ENCODE data around the gene GGT5.

The GGT5 gene

GRCh38 chr22:24177456-24177855, 67.4 kb downstream of the GGT5 start:
- no peak overlapping the region for H3K4me3 ChIP-seq (ENCODE audit: low read length)
- no peak for DNase-seq (ENCODE audit: low read depth, low spot score)

GRCh38 chr22:24177045-24177444, 67.8 kb downstream of the GGT5 start:
- no peak overlapping the region for H3K4me3 ChIP-seq (ENCODE audit: low read length)
- no peak for DNase-seq (ENCODE audit: low read depth, low spot score)

DNA sequence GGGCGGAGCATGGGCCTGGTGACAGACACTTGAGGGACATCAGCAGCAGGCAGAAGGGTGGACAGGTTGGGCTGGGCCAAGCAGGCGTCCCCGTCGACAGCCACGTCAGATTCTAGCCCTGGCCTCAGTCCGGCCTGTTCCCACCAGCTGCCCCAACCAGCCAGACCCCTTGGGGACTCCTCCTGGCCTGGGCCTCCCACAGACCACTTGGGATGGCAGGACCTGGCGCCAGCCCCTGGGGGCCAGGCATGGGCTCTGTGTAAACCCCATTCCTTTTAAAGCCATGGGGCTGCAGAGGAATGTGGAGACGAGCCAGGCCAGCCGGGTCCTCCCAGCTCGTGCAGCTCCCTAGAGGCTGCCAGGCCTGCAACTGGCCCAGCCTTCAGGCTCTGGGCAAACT, 68.3 kb downstream of the GGT5 start:
- H3K4me3 ChIP-seq (ENCODE audit: low read length): no peak overlapping the region
- DNase-seq (ENCODE audit: low read depth, low spot score): no peak

DNA sequence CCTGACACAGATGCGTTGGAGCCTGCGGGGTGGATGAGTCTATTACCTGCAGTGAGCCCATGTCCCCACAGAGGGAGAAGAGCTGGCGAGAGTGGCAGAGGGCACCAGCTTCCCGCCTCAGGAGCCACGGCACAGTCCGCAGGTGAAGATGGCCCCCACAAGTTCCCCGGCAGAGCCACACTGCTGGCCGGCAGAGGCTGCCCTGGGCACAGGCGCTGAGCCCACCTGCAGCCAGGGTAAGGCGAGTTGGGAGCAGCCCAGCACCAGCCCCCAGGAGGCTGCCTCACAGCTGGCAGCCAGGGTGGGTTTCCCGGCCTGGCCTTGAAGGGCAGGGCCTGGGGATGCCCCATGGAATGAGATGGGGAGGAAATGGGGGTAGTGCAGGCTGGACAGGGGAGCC, 68.8 kb downstream of the GGT5 start:
- no peak for DNase-seq (ENCODE audit: low read depth, low spot score)

GRCh38 chr22:24175160-24175808, 69.6 kb downstream of the GGT5 start:
- DNase-seq (ENCODE audit: low read depth, low spot score): no peak
- H3K4me3 ChIP-seq (ENCODE audit: low read length): no peak overlapping the region

More for the DNA sequence above, 68.8 kb downstream of the GGT5 start:
- no peak overlapping the region for H3K4me3 ChIP-seq (ENCODE audit: low read length)

- no peak overlapping the region for H3K4me3 ChIP-seq (ENCODE audit: low read length)
- no peak for DNase-seq (ENCODE audit: low read depth, low spot score)
Measured at GRCh38 chr22:24171822-24172221, 73.1 kb downstream of the GGT5 start.

DNA sequence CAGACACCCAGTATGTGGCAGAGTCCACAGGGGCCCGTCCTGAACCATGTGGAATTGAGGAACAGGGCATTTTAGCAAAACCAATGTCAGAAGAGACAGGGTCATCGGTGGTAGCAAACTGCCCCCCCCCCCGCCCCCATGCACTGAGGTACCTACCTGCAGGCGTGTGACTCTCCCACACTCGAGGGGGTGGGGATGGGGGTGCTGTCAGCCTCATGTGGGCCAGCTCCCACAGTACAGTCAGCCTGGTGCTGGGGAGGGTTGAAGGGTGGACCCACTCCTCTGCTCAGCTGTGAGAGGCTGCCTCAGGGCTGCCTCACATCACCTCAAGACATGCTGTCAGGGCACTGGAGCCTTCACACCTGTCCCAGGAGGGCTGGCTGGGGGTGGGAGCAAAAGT, 74.2 kb downstream of the GGT5 start:
- H3K4me3 ChIP-seq (ENCODE audit: low read length): no peak overlapping the region
- no peak for DNase-seq (ENCODE audit: low read depth, low spot score)

DNA sequence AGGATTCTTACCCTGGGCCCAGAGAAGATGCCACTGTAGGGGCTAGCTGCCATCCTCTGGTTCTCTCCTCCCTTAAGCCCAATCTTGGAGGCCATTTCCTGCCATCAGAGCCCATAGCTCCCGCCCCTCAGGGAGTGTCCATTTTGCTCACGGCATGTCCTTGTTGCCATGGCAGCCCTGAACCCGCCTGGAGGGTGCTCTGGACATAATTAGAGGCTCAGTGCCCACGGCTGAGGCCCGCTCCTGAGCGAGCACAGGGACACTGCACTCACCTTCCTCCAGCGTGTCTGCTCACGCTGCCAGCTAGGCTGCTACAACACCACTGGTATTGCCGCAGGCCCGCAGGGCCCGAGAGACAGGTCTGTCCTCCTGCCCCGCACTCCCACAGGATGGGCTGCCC, 74.7 kb downstream of the GGT5 start:
- no peak for DNase-seq (ENCODE audit: low read depth, low spot score)
- H3K4me3 ChIP-seq (ENCODE audit: low read length): no peak overlapping the region

Data from Jurkat, Clone E6-1 (cell line).